GM18519 (cell line): ENCODE data around the gene NCBP3.
A peak's percentile ranks its signal among the peaks of the same experiment; 100 is the strongest.

Source experiments
- ATAC-seq: cut with Tn5 transposase; IDR thresholded peaks from one replicate; pipeline ENCODE4 v1.9.1; 2021; ENCODE audit warnings: mild to moderate bottlenecking, moderate library complexity; ENCODE audit not compliant: unreplicated experiment, low FRiP score

NCBP3 gene

GRCh38 chr17:3814361-3814760 lies 31.7 kb downstream of the NCBP3 start:
- no peak for ATAC-seq

GRCh38 chr17:3813171-3813570 lies 32.9 kb downstream of the NCBP3 start:
- no peak for ATAC-seq

GRCh38 chr17:3812771-3813170 lies 33.3 kb downstream of the NCBP3 start:
- ATAC-seq: no peak

GRCh38 chr17:3812284-3812683 lies 33.8 kb downstream of the NCBP3 start:
- no peak for ATAC-seq

- ATAC-seq: no peak
These were observed 36.0 kb downstream of the NCBP3 start for GRCh38 chr17:3810019-3810418.

- no peak for ATAC-seq
These were observed 36.9 kb downstream of the NCBP3 start for GRCh38 chr17:3809135-3809534.

GRCh38 chr17:3808701-3809100 lies 37.3 kb downstream of the NCBP3 start:
- ATAC-seq: no peak

GRCh38 chr17:3805581-3805980 lies 40.5 kb downstream of the NCBP3 start:
- no peak for ATAC-seq

- ATAC-seq: no peak
These were observed 41.5 kb downstream of the NCBP3 start for GRCh38 chr17:3804503-3804931.

GRCh38 chr17:3803308-3803640 lies 42.8 kb downstream of the NCBP3 start:
- no peak for ATAC-seq

- no peak for ATAC-seq
These were observed 43.4 kb downstream of the NCBP3 start for GRCh38 chr17:3802461-3803307.

GRCh38 chr17:3801792-3802191 lies 44.3 kb downstream of the NCBP3 start:
- ATAC-seq: no peak

- ATAC-seq: no peak
These were observed 44.7 kb downstream of the NCBP3 start for GRCh38 chr17:3801347-3801746.

GRCh38 chr17:3800362-3801271 lies 45.4 kb downstream of the NCBP3 start, which contains the start of gene ITGAE:
Gene ITGAE (minus strand): TSS chr17:3801188. CDS start chr17:3801144, 44 bp downstream.
- no peak for ATAC-seq

GRCh38 chr17:3799181-3799945 lies 46.7 kb downstream of the NCBP3 start:
- ATAC-seq: no peak

GRCh38 chr17:3798273-3799180 lies 47.5 kb downstream of the NCBP3 start:
- no peak for ATAC-seq

GRCh38 chr17:3796822-3797170 lies 49.2 kb downstream of the NCBP3 start:
- peak; percentile 12 for ATAC-seq

GRCh38 chr17:3796110-3796821 lies 49.8 kb downstream of the NCBP3 start:
- ATAC-seq: peak; percentile 41
